Pancreas (tissue), 10 donors: Measurements from ENCODE around the gene DCTN2. TPM values are rescaled to one million over a fixed set of nuclear protein-coding genes. Genes with fewer than 3 reads are reported as not detected.

Experiments used
- ATAC-seq, 4 donors: fragments of 200-7000 bp; cut with Tn5 transposase; one replicate each; pipeline versions ENCODE4 v1.8.0 to v1.9.1; 2020; ENCODE audit warnings: mild to moderate bottlenecking in 4 of 4, moderate library complexity in 4 of 4
- DNase-seq, 6 donors: peaks; one replicate each; pipeline ENCODE4 v3.0.0-alpha.2; 2020
- FAIRE-seq: peaks from 2 replicates; lab custom pipeline; 2012; peaks lifted over from hg19 to GRCh38; lab: Jason Lieb, UNC
- H3K27ac ChIP-seq, 4 donors: fragments of 200-600 bp; sonication (generic); 1 replicate in 3 of 4; 2 replicates in 1 of 4; pipeline versions ENCODE4 v1.5.0 to v1.8.0; 2020
- H3K27me3 ChIP-seq, 4 donors: fragments of 200-600 bp; one replicate each; pipeline ENCODE4 v1.8.0; 2021
- H3K36me3 ChIP-seq, 3 donors: fragments of 200-600 bp; sonication (generic) in 1 of 3; one replicate each; pipeline versions ENCODE4 v1.5.0 to v1.8.0; 2020 to 2021
- H3K4me1 ChIP-seq, 3 donors: fragments of 200-600 bp; one replicate each; pipeline ENCODE4 v1.8.0; 2021
- H3K4me3 ChIP-seq, 4 donors: fragments of 200-600 bp; sonication (generic) in 2 of 4; one replicate each; pipeline versions ENCODE4 v1.5.0 to v1.8.0; 2020 to 2021
- H3K9me3 ChIP-seq, 4 donors: fragments of 200-600 bp; one replicate each; pipeline ENCODE4 v1.8.0; 2021
- CTCF ChIP-seq, 4 donors: fragments of 200-600 bp; sonication (generic) in 3 of 4; IDR thresholded peaks; one replicate each; pipeline versions ENCODE4 v1.5.0 to v1.8.0; 2021; ENCODE audit warnings: antibody characterized with exemption in 4 of 4
- WGBS, 2 donors: extraction: QIAGEN DNeasy Blood & Tissue Kit; methylation state at CpG; one replicate each; pipeline ENCODE4 v1.1.7; 2013; 5-methylcytosine and 5-hydroxymethylcytosine counted together
- intact Hi-C, 3 donors: fragments of 100-400 bp; cut with DNase I; formaldehyde crosslinking; loops; one replicate each; pipeline versions ENCODE4 v1.11.1 to v1.14.2; 2022
- polyA plus RNA-seq, 2 donors: library from polyadenylated mRNA; stranded (reverse); fragments of 200-250 nt; gene quantifications; one replicate each; pipeline ENCODE4 v1.2.3, GENCODE V29; 2013
- total RNA-seq, 6 donors: library from RNA; stranded (reverse); fragmentation: NEBNext Ultra II Directional in 4 of 6; extraction: Animal tissue kit (Norgen Biotek cat#: 25700) in 4 of 6; gene quantifications; one replicate each; pipeline versions ENCODE4 v1.2.1 to v1.2.4, GENCODE V29; 2021 to 2023
- donor health status: healthy with polysubstance abuse.
- donor health status: DM: no; HTN: no; CAD: no; lungs with moderate emphysema.
- donor health status: DM: no; HTN: no; CAD: no.
- donor health status: control.
- donor health status: control.
- donor health status: Bipolar disorder and iron deficiency.
- donor health status: DM: yes; HTN: yes; CAD: no.
- donor health status: DM: no; HTN: no; CAD: no.
- donor health status: DM: no; HTN: no; CAD: no.
- donor health status: DM: yes; HTN: yes; CAD: no.

Gene DCTN2
- total and polyA plus RNA-seq, 8 donors = 54.9 to 117 (median 64.4) TPM

- no peak for TF ChIP-seq CTCF (IDR thresholded peaks at IDR 0.05)
- FAIRE-seq = no peak
- DNase-seq = peak in 1 of 6 donors; percentile 18
- intact Hi-C loops = no loop called here
- 82 to 84% methylated on average over 15 of the region's 15 CpGs for WGBS, 2 donors
- Histone ChIP-seq H3K36me3 (peaks cover 0 to 21% (median 13%) of the 10 kb centered on the region in 3 donors), H3K27ac (no peak overlapping the region), H3K4me1 (peaks cover 0 to 10% (median 0%) of the 10 kb centered on the region in 3 donors), H3K27me3 (no peaks in the 10 kb centered on the region), H3K4me3 (no peak overlapping the region), H3K9me3 (no peaks in the 10 kb centered on the region)
- no peak for ATAC-seq
Observed at GRCh38 chr12:57491393-57492280, 55.4 kb downstream of the DCTN2 start.

GRCh38 chr12:57490126-57490525 lies 56.9 kb downstream of the DCTN2 start:
- DNase-seq (no peak), ATAC-seq (no peak), FAIRE-seq (no peak)
- Histone ChIP-seq H3K4me3 (no peak overlapping the region), H3K36me3 (peaks cover 0 to 21% (median 13%) of the 10 kb centered on the region in 3 donors), H3K27me3 (no peaks in the 10 kb centered on the region), H3K4me1 (peaks cover 0 to 10% (median 0%) of the 10 kb centered on the region in 3 donors), H3K9me3 (no peaks in the 10 kb centered on the region), H3K27ac (no peak overlapping the region)
- intact Hi-C loops = no loop called here
- WGBS, 2 donors = 91 to 95% methylated on average over 4 of the region's 4 CpGs
- TF ChIP-seq CTCF (IDR thresholded peaks at IDR 0.05) = no peak

DNA sequence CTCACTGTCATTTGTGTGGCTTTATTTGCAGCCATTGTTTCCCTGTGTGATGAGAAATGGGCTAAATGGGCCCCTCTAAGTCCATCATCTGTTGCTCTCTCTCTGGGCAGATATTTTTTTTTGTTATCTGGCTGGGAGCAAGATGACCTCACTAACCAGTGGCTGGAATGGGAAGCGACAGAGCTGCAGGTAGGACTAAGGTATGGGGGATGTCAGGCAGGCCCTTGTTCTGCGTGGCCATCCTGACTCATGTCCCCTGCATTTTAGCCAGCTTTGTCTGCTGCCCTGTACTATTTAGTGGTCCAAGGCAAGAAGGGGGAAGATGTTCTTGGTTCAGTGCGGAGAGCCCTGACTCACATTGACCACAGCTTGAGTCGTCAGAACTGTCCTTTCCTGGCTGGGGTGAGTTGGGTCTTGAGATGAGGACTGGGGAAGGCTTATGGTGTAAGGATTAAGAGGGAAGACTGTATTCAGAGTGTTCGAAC lies 57.8 kb downstream of the DCTN2 start:
- ATAC-seq = no peak
- no peak for TF ChIP-seq CTCF (IDR thresholded peaks at IDR 0.05)
- Histone ChIP-seq H3K4me3 (peak overlapping the region in 3 of 4 donors; percentile 53 to 93 (median 84)), H3K36me3 (peaks cover 0 to 21% (median 13%) of the 10 kb centered on the region in 3 donors), H3K4me1 (peaks cover 0 to 10% (median 0%) of the 10 kb centered on the region in 3 donors), H3K9me3 (no peaks in the 10 kb centered on the region), H3K27me3 (no peaks in the 10 kb centered on the region), H3K27ac (no peak overlapping the region)
- no peak for FAIRE-seq
- intact Hi-C loops = no loop called here
- no peak for DNase-seq
- WGBS, 2 donors = 60 to 74% methylated on average over 5 of the region's 5 CpGs

GRCh38 chr12:57488402-57489156 lies 58.4 kb downstream of the DCTN2 start:
- H3K36me3 ChIP-seq = peaks cover 0 to 21% (median 13%) of the 10 kb centered on the region in 3 donors
- peak overlapping the region; percentile 53 to 93 (median 82) for H3K4me3 ChIP-seq
- FAIRE-seq = no peak
- peak overlapping the region in 2 of 4 donors; percentile 6 to 50 for H3K27ac ChIP-seq
- H3K9me3 ChIP-seq = no peaks in the 10 kb centered on the region
- ATAC-seq = peak in 2 of 4 donors; percentile 14 to 17
- peaks cover 0 to 10% (median 0%) of the 10 kb centered on the region in 3 donors for H3K4me1 ChIP-seq
- H3K27me3 ChIP-seq = no peaks in the 10 kb centered on the region
- WGBS, 2 donors = 13% methylated on average over 11 of the region's 11 CpGs
- peak in 1 of 6 donors; percentile 38 for DNase-seq
- intact Hi-C loops = no loop called here
- no peak for TF ChIP-seq CTCF (IDR thresholded peaks at IDR 0.05)
